Measurements from ENCODE around the gene PMIS2.
"Not testable (repeated sequence)": the region's sequence is repeated elsewhere in the genome, so short reads cannot be mapped to it uniquely, and the experiment has no call there.

PMIS2 gene

GRCh38 chr19:35587321-35587720 lies 1.3 kb downstream of the PMIS2 start:
- no peak for TF ChIP-seq CTCF (IDR thresholded peaks at IDR 0.05; ENCODE audit: borderline replicate concordance, control extremely low read depth, extremely low read depth, insufficient read depth, missing control alignments)
- DNase-seq (ENCODE audit: low spot score), result no peak
- in situ Hi-C loops (cut with MboI; ENCODE audit: low sequenced_read_pairs, unreplicated experiment), result no loop called here

- no peak for DNase-seq (ENCODE audit: low spot score)
- in situ Hi-C loops (cut with MboI; ENCODE audit: low sequenced_read_pairs, unreplicated experiment), result no loop called here
- TF ChIP-seq CTCF (IDR thresholded peaks at IDR 0.05; ENCODE audit: borderline replicate concordance, control extremely low read depth, extremely low read depth, insufficient read depth, missing control alignments), result no peak
Observed at GRCh38 chr19:35590875-35591274, 4.9 kb downstream of the PMIS2 start.

GRCh38 chr19:35592226-35592625 lies 6.3 kb downstream of the PMIS2 start:
- peak; percentile 55 for TF ChIP-seq CTCF (IDR thresholded peaks at IDR 0.05; ENCODE audit: borderline replicate concordance, control extremely low read depth, extremely low read depth, insufficient read depth, missing control alignments)
- in situ Hi-C loops (cut with MboI; ENCODE audit: low sequenced_read_pairs, unreplicated experiment), result no loop called here
- DNase-seq (ENCODE audit: low spot score), result peak; percentile 74

GRCh38 chr19:35595026-35595425 lies 9.1 kb downstream of the PMIS2 start:
- in situ Hi-C loops (cut with MboI; ENCODE audit: low sequenced_read_pairs, unreplicated experiment); DNase-seq (ENCODE audit: low spot score): not testable (repeated sequence)

GRCh38 chr19:35595928-35596327 lies 10.0 kb downstream of the PMIS2 start:
- TF ChIP-seq CTCF (IDR thresholded peaks at IDR 0.05; ENCODE audit: borderline replicate concordance, control extremely low read depth, extremely low read depth, insufficient read depth, missing control alignments), result no peak
- in situ Hi-C loops (cut with MboI; ENCODE audit: low sequenced_read_pairs, unreplicated experiment), result no loop called here
- no peak for DNase-seq (ENCODE audit: low spot score)

- in situ Hi-C loops (cut with MboI; ENCODE audit: low sequenced_read_pairs, unreplicated experiment), result no loop called here
- peak; percentile 80 for DNase-seq (ENCODE audit: low spot score)
- no peak for TF ChIP-seq CTCF (IDR thresholded peaks at IDR 0.05; ENCODE audit: borderline replicate concordance, control extremely low read depth, extremely low read depth, insufficient read depth, missing control alignments)
Observed at GRCh38 chr19:35596366-35596999, 10.5 kb downstream of the PMIS2 start.

- no peak for DNase-seq (ENCODE audit: low spot score)
- no peak for TF ChIP-seq CTCF (IDR thresholded peaks at IDR 0.05; ENCODE audit: borderline replicate concordance, control extremely low read depth, extremely low read depth, insufficient read depth, missing control alignments)
- in situ Hi-C loops (cut with MboI; ENCODE audit: low sequenced_read_pairs, unreplicated experiment), result no loop called here
Observed at GRCh38 chr19:35601971-35602370, 16.0 kb downstream of the PMIS2 start.

GRCh38 chr19:35604436-35604835 lies 18.5 kb downstream of the PMIS2 start:
- DNase-seq (ENCODE audit: low spot score); in situ Hi-C loops (cut with MboI; ENCODE audit: low sequenced_read_pairs, unreplicated experiment): not testable (repeated sequence)

- in situ Hi-C loops (cut with MboI; ENCODE audit: low sequenced_read_pairs, unreplicated experiment); DNase-seq (ENCODE audit: low spot score): not testable (repeated sequence)
Observed at GRCh38 chr19:35607170-35607569, 21.2 kb downstream of the PMIS2 start.

Measured in GM13976 (cell line).